DND-41 (cell line): ENCODE measurements around the gene ALX3.

Experiments used
- ATAC-seq: fragments of 200-7000 bp; cut with Tn5 transposase; 3 replicates; pipeline ENCODE4 v1.9.1; 2021; ENCODE audit warnings: low read depth; ENCODE audit not compliant: insufficient read depth
- DNase-seq: peaks from one replicate; pipeline ENCODE4 v3.0.0-alpha.2; 2020
- H2AFZ ChIP-seq: 2 replicates; pipeline ENCODE4 v1.6.0; 2012; ENCODE audit warnings: low read depth, low read length
- H3K27ac ChIP-seq: 2 replicates; pipeline ENCODE4 v1.5.1; 2012; ENCODE audit warnings: low read length, inconsistent platforms
- H3K27me3 ChIP-seq: fragments of 200-600 bp; sonication (generic); 2 replicates; pipeline ENCODE4 v1.6.0; 2012; ENCODE audit warnings: low read length, mild to moderate bottlenecking, inconsistent platforms; ENCODE audit not compliant: insufficient read depth, poor library complexity
- H3K36me3 ChIP-seq: 2 replicates; pipeline ENCODE4 v1.5.1; 2012; ENCODE audit warnings: low read length, inconsistent platforms; ENCODE audit not compliant: insufficient read depth
- H3K4me1 ChIP-seq: 2 replicates; pipeline ENCODE4 v1.5.1; 2012; ENCODE audit warnings: mild to moderate bottlenecking, low read length; ENCODE audit not compliant: insufficient read depth
- H3K4me2 ChIP-seq: 2 replicates; pipeline ENCODE4 v1.6.0; 2012; ENCODE audit warnings: mild to moderate bottlenecking, moderate library complexity, low read length, inconsistent platforms; ENCODE audit not compliant: insufficient read depth
- H3K4me3 ChIP-seq, 2 experiments: fragments of 200-600 bp in 1 of 2; shearing (Covaris generic) in 1 of 2; 2 replicates each; pipeline ENCODE4 v1.5.1; 2012 to 2016; ENCODE audit warnings: inconsistent platforms in 2 of 2, low read length in 2 of 2, mild to moderate bottlenecking in 2 of 2, low read depth in 1 of 2, moderate library complexity in 1 of 2
- H3K79me2 ChIP-seq: 2 replicates; pipeline ENCODE4 v1.6.0; 2012; ENCODE audit warnings: low read length, inconsistent platforms; ENCODE audit not compliant: insufficient read depth
- H3K9ac ChIP-seq: 2 replicates; pipeline ENCODE4 v1.6.0; 2012; ENCODE audit warnings: low read depth, mild to moderate bottlenecking, inconsistent platforms, low read length, moderate library complexity
- H3K9me3 ChIP-seq: 2 replicates; pipeline ENCODE4 v1.5.1; 2012; ENCODE audit warnings: low read length, moderate library complexity, mild to moderate bottlenecking, inconsistent platforms; ENCODE audit not compliant: insufficient read depth, severe bottlenecking
- H4K20me1 ChIP-seq: 2 replicates; pipeline ENCODE4 v1.6.0; 2012; ENCODE audit warnings: low read length; ENCODE audit not compliant: insufficient read depth
- EZH2 ChIP-seq: IDR thresholded peaks from 3 replicates; pipeline ENCODE4 v1.6.1; 2012; ENCODE audit warnings: borderline replicate concordance, low read depth, mild to moderate bottlenecking, moderate library complexity, low read length, inconsistent platforms; ENCODE audit not compliant: severe bottlenecking
- TF ChIP-seq, protein P1 (sequence below): IDR thresholded peaks from 2 replicates; pipeline ENCODE4 v1.5.1; 2012; ENCODE audit warnings: borderline replicate concordance, low read length, moderate library complexity, mild to moderate bottlenecking; ENCODE audit not compliant: poor library complexity, severe bottlenecking; ENCODE audit errors: extremely low read depth

Gene ALX3

DNA sequence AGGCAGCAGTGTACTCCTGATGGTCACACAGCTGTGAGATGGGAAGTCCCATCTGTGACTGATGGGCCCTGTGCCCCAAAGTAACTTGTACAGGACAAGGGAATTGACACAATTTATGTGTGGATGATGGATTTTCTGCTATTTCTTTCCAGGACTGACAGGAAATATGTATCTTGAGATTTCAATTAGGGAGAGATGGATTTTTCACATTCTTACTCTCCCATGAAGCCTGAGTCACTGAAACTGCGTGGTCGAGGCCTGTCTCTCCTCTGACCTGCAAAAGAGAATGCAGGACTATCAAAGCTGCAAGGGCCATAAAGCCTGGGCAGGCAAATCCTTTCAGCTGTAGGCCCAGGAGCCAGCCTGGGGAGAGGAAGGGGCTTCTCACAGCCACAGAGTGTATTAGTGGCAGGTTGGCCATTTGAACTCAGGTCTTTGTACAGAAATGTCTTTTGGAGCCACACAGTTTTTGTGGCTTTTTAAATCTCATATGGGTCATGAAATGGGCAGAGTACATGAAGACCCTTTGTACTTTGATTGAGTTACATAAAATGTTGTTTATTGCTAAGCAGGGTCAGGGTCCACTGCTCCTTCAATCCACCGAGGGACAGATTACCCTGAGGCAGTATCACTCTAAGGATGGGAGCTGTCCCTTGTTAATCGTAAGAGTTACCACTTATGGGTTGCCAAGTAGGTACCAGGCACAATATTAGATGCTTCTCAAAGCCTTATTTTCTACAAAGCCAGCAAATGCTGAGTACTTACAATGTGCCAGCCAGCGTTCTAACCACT is 14.8 kb downstream of the ALX3 start:
- no peaks in the 10 kb centered on the region for H3K9me3 ChIP-seq
- peaks cover 82% of the 10 kb centered on the region for H3K36me3 ChIP-seq
- DNase-seq: no peak
- no peak for ATAC-seq
- H3K4me3 ChIP-seq: no peak overlapping the region
- no peaks in the 10 kb centered on the region for H3K79me2 ChIP-seq
- peaks cover 11% of the 10 kb centered on the region for H4K20me1 ChIP-seq
- H3K4me1 ChIP-seq: no peaks in the 10 kb centered on the region
- H3K27me3 ChIP-seq: no peaks in the 10 kb centered on the region
- no peak overlapping the region for H3K27ac ChIP-seq
- no peak overlapping the region for H2AFZ ChIP-seq
- TF ChIP-seq EZH2: no peak
- TF ChIP-seq, protein P1, sequence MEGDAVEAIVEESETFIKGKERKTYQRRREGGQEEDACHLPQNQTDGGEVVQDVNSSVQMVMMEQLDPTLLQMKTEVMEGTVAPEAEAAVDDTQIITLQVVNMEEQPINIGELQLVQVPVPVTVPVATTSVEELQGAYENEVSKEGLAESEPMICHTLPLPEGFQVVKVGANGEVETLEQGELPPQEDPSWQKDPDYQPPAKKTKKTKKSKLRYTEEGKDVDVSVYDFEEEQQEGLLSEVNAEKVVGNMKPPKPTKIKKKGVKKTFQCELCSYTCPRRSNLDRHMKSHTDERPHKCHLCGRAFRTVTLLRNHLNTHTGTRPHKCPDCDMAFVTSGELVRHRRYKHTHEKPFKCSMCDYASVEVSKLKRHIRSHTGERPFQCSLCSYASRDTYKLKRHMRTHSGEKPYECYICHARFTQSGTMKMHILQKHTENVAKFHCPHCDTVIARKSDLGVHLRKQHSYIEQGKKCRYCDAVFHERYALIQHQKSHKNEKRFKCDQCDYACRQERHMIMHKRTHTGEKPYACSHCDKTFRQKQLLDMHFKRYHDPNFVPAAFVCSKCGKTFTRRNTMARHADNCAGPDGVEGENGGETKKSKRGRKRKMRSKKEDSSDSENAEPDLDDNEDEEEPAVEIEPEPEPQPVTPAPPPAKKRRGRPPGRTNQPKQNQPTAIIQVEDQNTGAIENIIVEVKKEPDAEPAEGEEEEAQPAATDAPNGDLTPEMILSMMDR: no peak
- H3K9ac ChIP-seq: no peak overlapping the region
- no peak overlapping the region for H3K4me2 ChIP-seq

DNA sequence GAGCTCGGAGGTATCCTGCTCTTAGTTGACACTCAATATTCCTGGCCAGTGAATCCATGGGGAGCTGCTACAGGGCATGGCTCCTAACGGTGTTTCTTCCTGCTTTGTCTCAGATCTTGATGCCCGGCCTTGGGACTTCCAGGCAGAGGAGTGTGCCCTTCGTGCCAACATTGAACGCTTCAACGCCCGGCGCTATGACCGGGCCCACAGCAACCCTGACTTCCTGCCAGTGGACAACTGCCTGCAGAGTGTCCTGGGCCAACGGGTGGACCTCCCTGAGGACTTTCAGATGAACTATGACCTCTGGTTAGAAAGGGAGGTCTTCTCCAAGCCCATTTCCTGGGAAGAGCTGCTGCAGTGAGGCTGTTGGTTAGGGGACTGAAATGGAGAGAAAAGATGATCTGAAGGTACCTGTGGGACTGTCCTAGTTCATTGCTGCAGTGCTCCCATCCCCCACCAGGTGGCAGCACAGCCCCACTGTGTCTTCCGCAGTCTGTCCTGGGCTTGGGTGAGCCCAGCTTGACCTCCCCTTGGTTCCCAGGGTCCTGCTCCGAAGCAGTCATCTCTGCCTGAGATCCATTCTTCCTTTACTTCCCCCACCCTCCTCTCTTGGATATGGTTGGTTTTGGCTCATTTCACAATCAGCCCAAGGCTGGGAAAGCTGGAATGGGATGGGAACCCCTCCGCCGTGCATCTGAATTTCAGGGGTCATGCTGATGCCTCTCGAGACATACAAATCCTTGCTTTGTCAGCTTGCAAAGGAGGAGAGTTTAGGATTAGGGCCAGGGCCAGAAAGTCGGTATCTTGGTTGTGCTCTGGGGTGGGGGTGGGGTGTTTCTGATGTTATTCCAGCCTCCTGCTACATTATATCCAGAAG is 16.7 kb downstream of the ALX3 start:
- Histone ChIP-seq H3K4me1 (no peaks in the 10 kb centered on the region), H3K36me3 (peaks cover 94% of the 10 kb centered on the region), H3K9ac (no peak overlapping the region), H3K79me2 (no peaks in the 10 kb centered on the region), H3K27ac (no peak overlapping the region), H3K27me3 (no peaks in the 10 kb centered on the region), H4K20me1 (peaks cover 18% of the 10 kb centered on the region), H3K4me2 (no peak overlapping the region), H3K4me3 (no peak overlapping the region), H3K9me3 (no peaks in the 10 kb centered on the region), H2AFZ (no peak overlapping the region)
- ATAC-seq: peak; percentile 85
- TF ChIP-seq, protein P1: peak; percentile 97
- TF ChIP-seq EZH2: no peak
- DNase-seq: peak; percentile 60

DNA sequence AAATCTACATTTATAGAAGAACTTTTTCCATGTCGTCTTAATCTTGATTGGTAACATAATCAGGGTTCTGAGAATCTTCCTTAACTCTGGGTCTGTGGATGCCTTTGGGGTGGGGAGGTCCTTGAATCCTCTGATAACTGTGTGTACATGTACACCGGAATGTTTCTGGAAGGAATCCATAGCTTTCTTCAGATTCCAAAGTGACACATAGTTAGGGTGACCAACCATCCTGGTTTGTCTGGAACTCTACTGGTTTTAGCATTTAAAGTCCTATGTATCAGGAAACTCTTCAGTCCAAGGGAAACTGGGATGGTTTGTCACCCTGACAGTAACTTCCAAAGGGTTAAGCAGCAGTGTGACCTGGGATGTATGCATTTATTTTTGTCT is 19.2 kb downstream of the ALX3 start:
- Histone ChIP-seq H3K9ac (no peak overlapping the region), H4K20me1 (peaks cover 18% of the 10 kb centered on the region), H2AFZ (no peak overlapping the region), H3K4me3 (no peak overlapping the region), H3K27me3 (no peaks in the 10 kb centered on the region), H3K9me3 (no peaks in the 10 kb centered on the region), H3K27ac (no peak overlapping the region), H3K79me2 (no peaks in the 10 kb centered on the region), H3K36me3 (peaks cover 98% of the 10 kb centered on the region), H3K4me1 (no peaks in the 10 kb centered on the region), H3K4me2 (no peak overlapping the region)
- ATAC-seq: no peak
- no peak for TF ChIP-seq EZH2
- TF ChIP-seq, protein P1: no peak
- DNase-seq: no peak
